Cortex of kidney (tissue), 1 donor: ENCODE data around the gene FXYD7.

Experiments
- DNase-seq: peaks from one replicate; lab custom pipeline; 2025; lab: John Stamatoyannopoulos, UW

FXYD7 gene

GRCh38 chr19:35199481-35199880 is 56.4 kb downstream of the FXYD7 start:
- DNase-seq, result no peak

DNA sequence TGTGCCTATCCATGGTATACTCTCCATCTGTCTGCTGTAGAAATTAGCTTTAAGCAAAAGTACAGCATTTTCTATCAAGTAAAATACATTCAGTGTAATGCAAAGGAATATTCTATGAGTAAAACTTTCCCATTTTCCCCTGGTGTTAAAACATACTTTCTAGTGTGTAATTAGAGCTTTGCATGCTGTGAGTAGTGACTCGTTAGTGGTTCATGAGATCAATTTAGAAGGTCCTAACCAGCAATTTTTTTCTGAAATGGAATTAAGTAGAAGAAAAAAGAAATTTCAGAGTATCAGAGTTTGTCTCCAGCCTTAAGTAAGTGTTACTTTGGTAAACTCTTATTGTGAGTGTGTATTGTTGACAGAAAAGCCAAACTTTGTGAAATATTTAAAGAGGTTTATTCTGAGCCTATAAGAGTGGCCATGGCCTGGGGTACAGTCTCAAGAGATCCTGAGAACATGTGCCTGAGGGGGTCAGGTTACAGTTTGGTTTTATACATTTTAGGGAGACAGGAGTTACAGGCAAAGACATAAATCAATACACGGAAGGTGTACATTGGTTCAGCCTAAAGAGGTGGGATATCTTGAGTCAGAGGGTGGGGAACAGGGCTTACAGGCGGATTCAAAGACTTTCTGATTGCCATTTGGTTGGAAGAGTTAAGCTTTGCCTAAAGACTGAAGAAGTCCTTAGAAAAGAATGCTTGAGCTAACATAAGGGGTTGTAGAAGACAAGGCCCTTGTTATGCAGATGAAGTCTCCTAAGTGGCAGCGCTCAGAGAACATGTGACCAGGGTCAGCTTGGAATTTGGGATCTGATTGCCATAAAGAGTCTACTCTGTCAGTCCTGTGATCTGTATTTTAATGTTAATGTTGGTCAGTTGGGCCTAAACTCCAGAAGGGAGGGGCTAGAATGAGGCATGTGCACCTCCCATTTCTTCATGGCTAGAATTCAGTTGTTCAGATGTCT is 60.0 kb downstream of the FXYD7 start:
- no peak for DNase-seq
